NCI-H1105 (cell line): ENCODE data around the gene SNCB.

Source experiments
- DNase-seq: peaks from one replicate; lab custom pipeline; 2025; lab: John Stamatoyannopoulos, UW

SNCB gene

DNA sequence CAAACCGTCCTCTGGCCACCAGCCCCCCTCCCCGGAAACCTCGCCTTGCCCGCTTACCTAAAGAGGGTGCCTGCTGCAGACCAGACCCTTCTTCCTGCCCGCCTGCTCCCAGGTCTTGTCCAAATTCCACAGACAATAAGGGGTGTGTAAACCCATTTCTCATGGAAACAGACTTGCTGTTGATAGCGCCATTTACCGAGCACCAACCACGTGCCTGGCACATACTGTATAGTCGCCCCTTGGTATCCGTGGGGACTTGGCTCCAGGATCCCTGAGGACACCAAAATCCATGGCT, 56.1 kb downstream of the SNCB start:
- no peak for DNase-seq

DNA sequence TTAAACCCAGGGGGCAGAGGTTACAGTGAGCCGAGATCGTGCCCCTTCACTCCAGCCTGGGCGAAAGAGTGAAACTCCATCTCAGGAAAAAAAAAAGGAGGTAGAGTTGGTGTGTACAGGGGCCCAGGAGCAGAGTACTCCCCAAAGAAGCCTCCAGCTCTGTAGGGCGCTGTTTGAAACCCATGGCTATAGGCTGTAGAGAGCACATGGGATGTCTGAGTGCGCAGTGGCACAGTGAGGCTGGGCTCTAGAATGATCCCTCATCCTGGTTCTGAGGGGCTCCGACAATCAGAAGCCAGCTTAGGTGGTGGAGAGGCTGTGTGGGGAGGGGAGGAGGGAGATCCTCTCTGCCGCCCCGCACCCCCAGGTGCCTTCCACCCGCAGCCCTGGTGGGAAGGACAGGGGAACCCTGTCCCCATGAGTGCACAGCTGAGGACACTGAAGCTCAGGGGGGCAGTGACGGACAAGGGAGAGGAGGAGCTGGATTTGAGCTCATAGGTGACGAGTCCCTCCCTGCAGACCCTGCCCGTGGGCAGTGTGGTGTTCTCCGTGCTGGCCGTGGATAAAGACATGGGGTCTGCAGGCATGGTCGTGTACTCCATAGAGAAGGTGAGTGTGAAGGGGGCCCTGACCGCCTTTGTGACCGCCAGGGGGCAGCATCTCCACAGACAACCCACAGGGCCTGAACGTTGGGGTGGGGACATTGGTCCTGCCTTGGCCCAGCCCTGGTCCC, 56.6 kb downstream of the SNCB start:
- DNase-seq, result peak; percentile 10
